GM12891 (cell line): ENCODE data around the gene RNF114.

Experiments used
- POLR2A ChIP-seq: IDR thresholded peaks from 2 replicates; pipeline ENCODE4 v1.6.1; 2011; ENCODE audit warnings: low read depth, low read length, control low read depth
- POLR2AphosphoS5 ChIP-seq: IDR thresholded peaks from 2 replicates; pipeline ENCODE4 v1.6.1; 2011; ENCODE audit warnings: low read depth, low read length, control low read depth
- POU2F2 ChIP-seq: IDR thresholded peaks from 2 replicates; pipeline ENCODE4 v1.6.1; 2011; ENCODE audit warnings: low read depth, mild to moderate bottlenecking, control low read depth, low read length, moderate library complexity
- SPI1 ChIP-seq: IDR thresholded peaks from 2 replicates; pipeline ENCODE4 v1.6.1; 2011; ENCODE audit warnings: low read depth, low read length, control low read depth
- TAF1 ChIP-seq: IDR thresholded peaks from 2 replicates; pipeline ENCODE4 v1.6.1; 2011; ENCODE audit warnings: low read depth, low read length, control low read depth

DNA sequence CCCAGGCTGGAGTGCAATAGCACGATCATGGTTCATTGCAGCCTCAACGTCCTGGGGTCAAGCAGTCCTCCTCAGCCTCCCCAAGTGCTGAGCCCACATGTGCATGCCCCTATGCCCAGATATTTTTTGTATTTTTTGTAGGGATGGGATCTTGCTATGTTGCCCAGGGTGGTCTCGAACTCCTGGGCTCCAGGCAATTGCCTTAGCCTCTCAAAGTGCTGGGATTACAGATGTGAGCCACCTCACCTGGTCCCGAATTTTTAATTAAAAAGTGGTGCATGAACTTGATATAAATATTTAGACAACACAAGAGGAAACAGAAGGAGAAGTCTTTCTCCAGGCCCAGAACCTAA lies 7.1 kb upstream of the RNF114 start:
- TF ChIP-seq POLR2AphosphoS5 (no peak), POLR2A (no peak), POU2F2 (no peak), SPI1 (no peak), TAF1 (no peak)
